SK-N-SH (cell line): Measurements from ENCODE around the gene AZIN2. TPM values are rescaled to one million over a fixed set of nuclear protein-coding genes. Genes with fewer than 3 reads are reported as not detected.

ENCODE experiments used
- CTCF ChIA-PET: fragments of 300-600, 350-600 bp; formaldehyde crosslinking; extraction: SDS; loops from one replicate; lab custom pipeline; 2021; lab: Yijun Ruan, JAX
- POLR2A ChIA-PET: fragments of 350-600 bp; sonication (Branson Sonifier 250); formaldehyde crosslinking; extraction: SDS; loops from one replicate; lab custom pipeline; 2020; ENCODE audit warnings: antibody characterized with exemption, inconsistent platforms; lab: Yijun Ruan, JAX
- DNase-seq: peaks from one replicate; pipeline ENCODE4 v3.0.0; 2012
- H2AFZ ChIP-seq: fragments of 200-600 bp; sonication (generic); 2 replicates; pipeline ENCODE4 v1.8.1; 2016; ENCODE audit warnings: antibody characterized with exemption, mild to moderate bottlenecking, low read depth
- H3F3A ChIP-seq: fragments of 200-600 bp; sonication (generic); replicated peaks from 2 replicates; pipeline ENCODE3; 2016; ENCODE audit warnings: antibody characterized with exemption, mild to moderate bottlenecking; ENCODE audit not compliant: insufficient read depth
- H3K27ac ChIP-seq, 2 experiments: fragments of 200-500 bp in 1 of 2; fragments of 200-600 bp in 1 of 2; sonication (Bioruptor generic) in 1 of 2; sonication (generic), shearing (Covaris generic) in 1 of 2; 2 replicates each; pipeline versions ENCODE4 v1.5.1 to v1.6.1; 2014 to 2016; ENCODE audit warnings: low read depth in 2 of 2, inconsistent platforms in 1 of 2, low read length in 1 of 2, mild to moderate bottlenecking in 1 of 2, mixed read lengths in 1 of 2
- H3K27me3 ChIP-seq: fragments of 200-600 bp; sonication (generic), shearing (Covaris generic); 2 replicates; pipeline ENCODE4 v1.6.1; 2016; ENCODE audit warnings: mixed run types; ENCODE audit not compliant: insufficient read depth
- H3K36me3 ChIP-seq, 2 experiments: fragments of 200-500 bp in 1 of 2; fragments of 200-600 bp in 1 of 2; sonication (Bioruptor generic) in 1 of 2; sonication (generic) in 1 of 2; replicated peaks in 1 of 2; 2 replicates each; pipeline versions ENCODE3 to v1.5.1; 2014 to 2016; ENCODE audit warnings: low read length in 1 of 2, mild to moderate bottlenecking in 1 of 2; ENCODE audit not compliant: insufficient read depth in 2 of 2, control insufficient read depth in 1 of 2
- H3K4me1 ChIP-seq, 2 experiments: fragments of 200-500 bp in 1 of 2; fragments of 200-600 bp in 1 of 2; sonication (Bioruptor generic) in 1 of 2; sonication (generic), shearing (Covaris generic) in 1 of 2; 2 replicates each; pipeline versions ENCODE4 v1.5.1 to v1.6.1; 2014 to 2016; ENCODE audit warnings: low read depth in 1 of 2, low read length in 1 of 2, mixed run types in 1 of 2; ENCODE audit not compliant: insufficient read depth in 2 of 2, control insufficient read depth in 1 of 2
- H3K4me2 ChIP-seq: fragments of 200-600 bp; sonication (generic), shearing (Covaris generic); 2 replicates; pipeline ENCODE4 v1.6.1; 2017; ENCODE audit warnings: mixed run types
- H3K4me3 ChIP-seq, 2 experiments: fragments of 200-500 bp in 1 of 2; fragments of 200-600 bp in 1 of 2; sonication (Bioruptor generic) in 1 of 2; sonication (generic), shearing (Covaris generic) in 1 of 2; 2 replicates each; pipeline versions ENCODE4 v1.5.1 to v1.8.1; 2014 to 2016; ENCODE audit warnings: low read depth in 2 of 2, inconsistent platforms in 1 of 2, low read length in 1 of 2, mild to moderate bottlenecking in 1 of 2, mixed read lengths in 1 of 2, moderate library complexity in 1 of 2
- H3K79me2 ChIP-seq: fragments of 200-600 bp; sonication (generic); 2 replicates; pipeline ENCODE4 v1.8.1; 2017; ENCODE audit warnings: mild to moderate bottlenecking; ENCODE audit not compliant: insufficient read depth
- H3K9ac ChIP-seq: fragments of 200-600 bp; sonication (generic); 2 replicates; pipeline ENCODE4 v1.6.1; 2017; ENCODE audit warnings: mixed run types
- H3K9me2 ChIP-seq: fragments of 200-600 bp; sonication (generic); 2 replicates; pipeline ENCODE4 v1.6.1; 2017; ENCODE audit warnings: mixed run types
- H3K9me3 ChIP-seq: fragments of 200-600 bp; sonication (generic); 2 replicates; pipeline ENCODE4 v1.6.1; 2017; ENCODE audit warnings: mixed run types, mild to moderate bottlenecking, moderate library complexity
- H4K20me1 ChIP-seq: fragments of 200-600 bp; sonication (generic); 2 replicates; pipeline ENCODE4 v1.6.1; 2017; ENCODE audit warnings: mild to moderate bottlenecking, mixed run types; ENCODE audit not compliant: insufficient read depth
- CHD2 ChIP-seq: fragments of 150-350 bp; IDR thresholded peaks from 2 replicates; pipeline ENCODE4 v1.6.1; 2018; ENCODE audit warnings: low read length; ENCODE audit not compliant: partially characterized antibody
- CTCF ChIP-seq: fragments of 200-600 bp; sonication (generic); IDR thresholded peaks from 2 replicates; pipeline ENCODE4 v1.6.1; 2017; ENCODE audit warnings: antibody characterized with exemption, mild to moderate bottlenecking, moderate library complexity
- EP300 ChIP-seq, 2 experiments: IDR thresholded peaks; 2 replicates each; pipeline versions ENCODE4 v1.4.0 to v1.6.1; 2012; ENCODE audit warnings: borderline replicate concordance in 1 of 2, low read depth in 1 of 2, low read length in 1 of 2
- FOSL2 ChIP-seq: IDR thresholded peaks from 2 replicates; pipeline ENCODE4 v1.4.0; 2012; ENCODE audit warnings: low read depth, mild to moderate bottlenecking, moderate library complexity, borderline replicate concordance
- FOXM1 ChIP-seq: IDR thresholded peaks from 2 replicates; pipeline ENCODE4 v1.4.0; 2012; ENCODE audit warnings: low read depth, mild to moderate bottlenecking
- GABPA ChIP-seq: IDR thresholded peaks from 2 replicates; pipeline ENCODE4 v1.4.0; 2012; ENCODE audit warnings: low read depth, mild to moderate bottlenecking
- JUND ChIP-seq: IDR thresholded peaks from 2 replicates; pipeline ENCODE4 v1.4.0; 2012
- MAX ChIP-seq: IDR thresholded peaks from 2 replicates; pipeline ENCODE4 v1.4.0; 2012; ENCODE audit warnings: low read depth
- MEF2A ChIP-seq: IDR thresholded peaks from 2 replicates; pipeline ENCODE4 v1.4.0; 2012; ENCODE audit warnings: low read depth, borderline replicate concordance
- MXI1 ChIP-seq: IDR thresholded peaks from 2 replicates; pipeline ENCODE4 v1.6.1; 2012; ENCODE audit warnings: mild to moderate bottlenecking, low read depth, low read length, improper control_type of control experiment
- NFIC ChIP-seq: IDR thresholded peaks from 2 replicates; pipeline ENCODE4 v1.4.0; 2012; ENCODE audit warnings: borderline replicate concordance
- NRF1 ChIP-seq: IDR thresholded peaks from 2 replicates; pipeline ENCODE4 v1.6.1; 2012; ENCODE audit warnings: low read depth, mild to moderate bottlenecking, low read length
- POLR2AphosphoS5 ChIP-seq: IDR thresholded peaks from 2 replicates; pipeline ENCODE4 v1.6.1; 2012; ENCODE audit warnings: low read depth, low read length
- RCOR1 ChIP-seq: fragments of 150-350 bp; IDR thresholded peaks from 2 replicates; pipeline ENCODE4 v1.6.1; 2017; ENCODE audit warnings: antibody characterized with exemption, low read length
- RFX5 ChIP-seq: IDR thresholded peaks from 2 replicates; pipeline ENCODE4 v1.6.1; 2012; ENCODE audit warnings: mild to moderate bottlenecking, improper control_type of control experiment, low read length
- RXRA ChIP-seq: IDR thresholded peaks from 2 replicates; pipeline ENCODE4 v1.4.0; 2012; ENCODE audit warnings: low read depth, mild to moderate bottlenecking, borderline replicate concordance
- SIN3A ChIP-seq: IDR thresholded peaks from 2 replicates; pipeline ENCODE4 v1.6.1; 2012; ENCODE audit warnings: low read depth, mild to moderate bottlenecking, low read length, moderate library complexity, borderline replicate concordance
- SMC3 ChIP-seq: IDR thresholded peaks from 2 replicates; pipeline ENCODE4 v1.6.1; 2012; ENCODE audit warnings: low read depth, low read length, improper control_type of control experiment
- TCF12 ChIP-seq: IDR thresholded peaks from 2 replicates; pipeline ENCODE4 v1.4.0; 2012
- TEAD4 ChIP-seq: IDR thresholded peaks from 2 replicates; pipeline ENCODE4 v1.4.0; 2012; ENCODE audit warnings: mild to moderate bottlenecking, borderline replicate concordance; ENCODE audit not compliant: insufficient read depth
- ZBTB33 ChIP-seq: IDR thresholded peaks from 2 replicates; pipeline ENCODE4 v1.4.0; 2012; ENCODE audit warnings: low read depth, borderline replicate concordance
- WGBS: methylation state at CpG from one replicate; pipeline ENCODE4 v1.1.6; 2017; ENCODE audit warnings: low lambda C conversion rate; 5-methylcytosine and 5-hydroxymethylcytosine counted together
- polyA plus RNA-seq, 3 experiments: library from polyadenylated mRNA; depleted of rRNA; stranded (reverse); fragments of >200 nt; gene quantifications; 2 replicates each; pipeline ENCODE4 v1.2.3, GENCODE V29; 2012
- TF ChIP-seq, protein P1 (sequence below): IDR thresholded peaks from 2 replicates; pipeline ENCODE4 v1.6.1; 2012; ENCODE audit warnings: mild to moderate bottlenecking, low read depth, low read length, moderate library complexity
- TF ChIP-seq, protein P2 (sequence below): IDR thresholded peaks from 2 replicates; pipeline ENCODE4; 2012

AZIN2 gene
- 17.8 and 20.6 TPM in 2 replicates for polyA plus RNA-seq (2012; rRNA removed)
- 9.1 and 13.7 TPM in 2 replicates for polyA plus RNA-seq (2012; cell fraction: cytosol; rRNA removed)
- 50.0 and 58.2 TPM in 2 replicates for polyA plus RNA-seq (2012; cell fraction: nucleus; rRNA removed)

GRCh38 chr1:33080885-33081553, at the start of gene AZIN2:
TSS of gene AZIN2 (plus strand) at chr1:33081153. CDS start at chr1:33082250, 1,097 bp downstream.
- H3K79me2 ChIP-seq, result no peaks in the 10 kb centered on the region
- no peaks in the 10 kb centered on the region for H3F3A ChIP-seq
- no peaks in the 10 kb centered on the region for H3K9me2 ChIP-seq
- peaks cover 9 to 13% of the 10 kb centered on the region in 2 experiments; a peak in 2 of 4 replicates for H3K4me1 ChIP-seq
- H3K27me3 ChIP-seq, result no peaks in the 10 kb centered on the region
- H2AFZ ChIP-seq, result peak within 1 kb of the TSS; percentile 96
- H3K27ac ChIP-seq, result peak within 1 kb of the TSS in 1 of 2 experiments; percentile 60; a peak in 2 of 4 replicates
- H3K9me3 ChIP-seq, result no peaks in the 10 kb centered on the region
- no peaks in the 10 kb centered on the region for H3K36me3 ChIP-seq
- peak within 1 kb of the TSS; percentile 73 to 75 for H3K4me3 ChIP-seq
- under 1% methylated on average over 34 of the region's 52 CpGs for WGBS
- peak within 1 kb of the TSS; percentile 71 for H3K9ac ChIP-seq
- no peaks in the 10 kb centered on the region for H4K20me1 ChIP-seq
- POLR2A ChIA-PET, result interaction anchor here (0.6 kb wide), 2 partner anchors 20 to 60 kb away, joined by 3 to 4 read pairs; no protein-coding TSS in a partner anchor
- CTCF ChIA-PET, result interaction anchor here (0.6 to 12.5 kb wide), 10 partner anchors 8 to 375 kb away, joined by 3 to 86 read pairs (median 4); partner anchors contain the start of gene HPCA
- peak within 1 kb of the TSS; percentile 99 for H3K4me2 ChIP-seq
- peak; percentile 98 for DNase-seq
- TF ChIP-seq RFX5 (no peak), ZBTB33 (no peak), RCOR1 (no peak), CTCF (no peak), JUND (no peak), GABPA (no peak), SMC3 (no peak), SIN3A (peak; percentile 59; the same call in 1 of the 2 replicates), FOSL2 (no peak), CHD2 (peak; percentile 33), MXI1 (peak; percentile 89), EP300 (IDR thresholded peaks at IDR 0.05; ENCODE audit: borderline replicate concordance in 1 of 2, low read depth in 1 of 2, low read length in 1 of 2) (no peak), TCF12 (no peak), RXRA (no peak), MEF2A (no peak), POLR2AphosphoS5 (peak; percentile 95), NRF1 (no peak), TEAD4 (no peak), NFIC (no peak), FOXM1 (no peak), MAX (no peak; the same call in 1 of the 2 replicates)
- TF ChIP-seq, protein P1, sequence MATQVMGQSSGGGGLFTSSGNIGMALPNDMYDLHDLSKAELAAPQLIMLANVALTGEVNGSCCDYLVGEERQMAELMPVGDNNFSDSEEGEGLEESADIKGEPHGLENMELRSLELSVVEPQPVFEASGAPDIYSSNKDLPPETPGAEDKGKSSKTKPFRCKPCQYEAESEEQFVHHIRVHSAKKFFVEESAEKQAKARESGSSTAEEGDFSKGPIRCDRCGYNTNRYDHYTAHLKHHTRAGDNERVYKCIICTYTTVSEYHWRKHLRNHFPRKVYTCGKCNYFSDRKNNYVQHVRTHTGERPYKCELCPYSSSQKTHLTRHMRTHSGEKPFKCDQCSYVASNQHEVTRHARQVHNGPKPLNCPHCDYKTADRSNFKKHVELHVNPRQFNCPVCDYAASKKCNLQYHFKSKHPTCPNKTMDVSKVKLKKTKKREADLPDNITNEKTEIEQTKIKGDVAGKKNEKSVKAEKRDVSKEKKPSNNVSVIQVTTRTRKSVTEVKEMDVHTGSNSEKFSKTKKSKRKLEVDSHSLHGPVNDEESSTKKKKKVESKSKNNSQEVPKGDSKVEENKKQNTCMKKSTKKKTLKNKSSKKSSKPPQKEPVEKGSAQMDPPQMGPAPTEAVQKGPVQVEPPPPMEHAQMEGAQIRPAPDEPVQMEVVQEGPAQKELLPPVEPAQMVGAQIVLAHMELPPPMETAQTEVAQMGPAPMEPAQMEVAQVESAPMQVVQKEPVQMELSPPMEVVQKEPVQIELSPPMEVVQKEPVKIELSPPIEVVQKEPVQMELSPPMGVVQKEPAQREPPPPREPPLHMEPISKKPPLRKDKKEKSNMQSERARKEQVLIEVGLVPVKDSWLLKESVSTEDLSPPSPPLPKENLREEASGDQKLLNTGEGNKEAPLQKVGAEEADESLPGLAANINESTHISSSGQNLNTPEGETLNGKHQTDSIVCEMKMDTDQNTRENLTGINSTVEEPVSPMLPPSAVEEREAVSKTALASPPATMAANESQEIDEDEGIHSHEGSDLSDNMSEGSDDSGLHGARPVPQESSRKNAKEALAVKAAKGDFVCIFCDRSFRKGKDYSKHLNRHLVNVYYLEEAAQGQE, result peak; percentile 4; the same call in 1 of the 2 replicates
- TF ChIP-seq, protein P2, sequence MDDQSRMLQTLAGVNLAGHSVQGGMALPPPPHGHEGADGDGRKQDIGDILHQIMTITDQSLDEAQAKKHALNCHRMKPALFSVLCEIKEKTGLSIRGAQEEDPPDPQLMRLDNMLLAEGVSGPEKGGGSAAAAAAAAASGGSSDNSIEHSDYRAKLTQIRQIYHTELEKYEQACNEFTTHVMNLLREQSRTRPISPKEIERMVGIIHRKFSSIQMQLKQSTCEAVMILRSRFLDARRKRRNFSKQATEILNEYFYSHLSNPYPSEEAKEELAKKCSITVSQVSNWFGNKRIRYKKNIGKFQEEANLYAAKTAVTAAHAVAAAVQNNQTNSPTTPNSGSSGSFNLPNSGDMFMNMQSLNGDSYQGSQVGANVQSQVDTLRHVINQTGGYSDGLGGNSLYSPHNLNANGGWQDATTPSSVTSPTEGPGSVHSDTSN, result no peak
